Stimulated activated naive CD4-positive, alpha-beta T cell (primary cell): ENCODE data around the gene EML6.
A peak's percentile ranks its signal among the peaks of the same experiment; 100 is the strongest.

Experiments used
- DNase-seq, 6 experiments: peaks; one replicate each; lab custom pipeline; 2025; lab: John Stamatoyannopoulos, UW

EML6 gene

GRCh38 chr2:54879598-54880332, 156.3 kb downstream of the EML6 start:
- DNase-seq = no peak

GRCh38 chr2:54880428-54880827, 157.0 kb downstream of the EML6 start:
- no peak for DNase-seq

DNA sequence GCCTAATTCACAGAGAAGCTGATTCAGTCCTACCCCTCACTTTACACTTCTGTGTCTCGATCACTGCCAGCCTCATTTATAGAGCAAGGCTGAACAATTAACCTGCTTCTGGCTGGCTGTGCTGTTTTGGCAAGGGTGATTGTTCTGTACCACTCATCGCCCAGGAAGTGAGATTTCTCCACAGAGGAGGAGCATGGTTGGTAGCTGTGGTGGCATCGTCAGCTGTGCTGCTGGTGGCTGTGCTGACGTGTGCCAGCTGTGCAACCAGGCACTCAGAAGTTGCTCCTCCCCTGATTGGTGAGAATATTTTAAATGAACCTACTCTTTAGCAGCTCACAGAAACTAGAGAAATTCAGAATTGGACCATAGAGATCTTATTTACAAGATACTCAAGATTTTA, 158.3 kb downstream of the EML6 start:
- DNase-seq = no peak

DNA sequence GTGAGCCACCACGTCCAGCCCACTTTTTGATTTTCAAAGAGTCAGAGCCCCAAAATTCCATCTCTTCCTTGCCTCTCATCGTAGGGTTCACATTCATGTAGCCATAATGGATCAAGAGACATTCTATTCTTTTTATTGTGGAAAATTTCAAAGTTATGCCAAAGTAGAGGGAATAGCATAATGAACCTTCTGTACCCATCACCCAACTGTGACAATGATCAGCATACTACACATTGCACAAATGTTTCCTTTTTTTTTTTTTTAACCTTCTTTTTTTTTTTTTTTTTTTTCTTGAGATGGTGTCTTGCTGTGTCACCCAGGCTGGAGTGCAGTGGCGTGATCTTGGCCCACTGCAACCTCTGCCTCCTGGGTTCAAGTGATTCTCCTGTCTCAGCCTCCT, 162.4 kb downstream of the EML6 start:
- no peak for DNase-seq

DNA sequence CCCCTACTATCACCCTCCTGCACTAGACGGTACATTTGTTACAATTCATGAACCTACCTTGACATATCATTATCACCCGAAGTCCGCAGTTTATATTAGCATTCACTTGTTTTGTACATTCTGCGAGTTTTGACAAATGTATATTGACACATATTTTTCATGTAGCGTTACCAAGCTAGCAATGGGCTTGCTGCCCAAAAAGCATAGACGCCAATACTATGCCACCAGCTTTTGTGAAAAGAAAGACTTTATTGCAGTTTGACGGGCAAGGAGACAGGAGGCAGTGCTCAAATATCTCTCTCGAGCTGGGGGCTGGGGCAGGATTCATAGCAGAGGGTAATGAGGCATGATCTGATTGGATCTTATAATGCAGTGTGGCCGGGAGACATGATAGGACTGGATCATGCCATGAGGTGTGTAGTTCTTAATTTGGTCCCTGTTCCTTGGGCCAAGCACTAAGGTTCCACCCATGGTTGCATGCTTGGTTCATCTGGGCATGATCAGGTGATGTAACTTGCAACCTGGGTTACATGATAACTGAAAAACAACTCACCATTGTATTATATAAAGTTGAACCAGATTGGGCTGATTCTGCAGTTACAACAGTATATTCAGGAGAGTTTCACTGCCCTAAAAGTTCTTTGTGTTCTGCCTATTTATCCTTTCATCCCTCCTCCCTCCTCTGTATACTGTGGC, 164.5 kb downstream of the EML6 start:
- DNase-seq = no peak

- DNase-seq = no peak
Measured at GRCh38 chr2:54889053-54889452, 165.6 kb downstream of the EML6 start.

GRCh38 chr2:54891909-54892308, 168.4 kb downstream of the EML6 start:
- no peak for DNase-seq

DNA sequence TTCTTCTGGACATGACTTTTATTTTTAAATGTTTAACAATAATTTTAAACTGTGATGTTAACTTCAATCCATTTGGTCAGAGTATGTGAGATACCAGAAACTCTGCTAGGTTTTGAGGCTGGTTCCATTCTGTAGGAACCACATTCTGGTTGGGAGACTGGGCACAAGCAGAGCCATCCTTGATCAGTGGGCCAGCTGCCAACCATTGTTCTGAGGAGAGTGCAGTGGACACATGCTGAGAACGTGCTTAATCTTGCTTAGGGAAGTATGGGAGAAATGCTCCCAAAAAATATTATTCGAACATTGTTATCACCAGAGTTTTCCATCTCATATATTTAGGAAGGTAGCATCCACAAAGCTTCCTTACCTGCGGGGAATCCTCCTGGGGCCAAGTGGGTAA, 171.0 kb downstream of the EML6 start:
- no peak for DNase-seq

GRCh38 chr2:54895730-54896129, 172.3 kb downstream of the EML6 start:
- DNase-seq = no peak

DNA sequence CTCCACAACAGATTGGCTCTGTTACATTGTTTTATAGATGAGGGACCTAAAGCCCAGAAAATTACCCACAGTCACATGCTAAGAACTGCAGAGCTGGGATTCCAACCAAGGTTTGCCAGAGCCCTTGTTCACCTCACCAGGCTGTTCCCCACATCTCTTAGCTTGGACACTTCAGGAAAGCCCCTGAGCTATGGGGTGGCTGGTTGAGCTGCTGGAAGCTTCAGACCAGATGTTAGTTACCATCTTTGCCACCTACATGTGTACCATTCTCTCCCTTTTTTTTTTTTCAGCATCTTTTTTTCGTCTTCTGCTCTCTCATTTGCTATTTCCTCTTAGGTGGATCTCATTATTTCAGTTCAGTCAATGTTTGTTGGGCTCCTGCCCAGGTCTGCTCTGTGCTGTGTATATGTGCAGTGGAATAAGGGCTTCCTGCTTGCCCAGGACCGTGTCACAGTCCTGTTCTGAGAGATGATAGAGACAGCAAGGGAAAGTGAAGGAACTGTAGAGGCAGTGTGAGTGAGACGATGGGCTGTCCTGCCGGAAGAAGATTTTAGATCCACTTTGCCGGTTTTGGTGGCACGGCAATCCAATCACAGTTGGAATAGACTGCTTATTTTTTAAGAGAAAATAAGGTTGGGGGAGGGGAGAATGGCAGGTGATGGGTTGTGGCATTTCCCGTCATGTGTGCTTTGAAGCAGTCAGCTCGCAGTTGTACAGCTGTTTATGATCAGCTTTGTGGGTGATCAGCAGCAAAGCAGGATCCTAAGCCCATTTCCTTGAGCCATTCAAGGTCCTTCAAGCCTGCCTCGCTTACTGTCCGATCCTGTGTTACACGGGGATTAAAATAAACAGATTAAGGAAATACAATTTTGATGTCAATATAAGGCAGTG, 174.2 kb downstream of the EML6 start:
- DNase-seq = peak in 4 of 6 experiments; percentile 6 to 72 (median 63)

GRCh38 chr2:54898456-54899226, 175.2 kb downstream of the EML6 start:
- no peak for DNase-seq

DNA sequence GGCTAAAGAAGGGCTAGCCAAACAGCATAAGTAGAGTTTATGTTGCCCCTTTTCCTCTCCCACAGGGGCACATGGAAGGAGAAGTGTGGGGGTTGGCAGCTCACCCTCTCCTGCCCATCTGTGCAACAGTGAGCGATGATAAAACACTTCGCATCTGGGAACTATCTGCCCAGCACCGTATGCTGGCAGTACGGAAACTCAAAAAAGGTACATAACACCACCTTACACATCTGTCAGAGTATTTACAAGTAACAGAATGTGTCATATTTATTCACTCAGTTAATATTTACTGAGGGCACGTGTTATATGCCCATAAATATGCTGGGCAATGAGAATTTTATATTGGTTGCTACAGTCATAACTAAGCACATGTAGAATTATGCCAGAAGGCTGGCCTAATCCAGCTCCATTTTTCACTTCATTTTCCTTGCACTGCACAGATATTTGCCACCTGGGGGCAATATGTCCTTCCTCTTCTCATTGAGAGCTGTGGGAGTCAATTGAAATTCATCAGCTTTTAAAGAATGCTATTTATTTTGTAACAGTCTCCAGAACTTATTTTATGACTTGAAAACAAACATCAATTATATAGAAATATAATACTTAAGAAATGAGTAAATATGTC, 176.2 kb downstream of the EML6 start:
- peak in 2 of 6 experiments; percentile 14 to 19 for DNase-seq

DNA sequence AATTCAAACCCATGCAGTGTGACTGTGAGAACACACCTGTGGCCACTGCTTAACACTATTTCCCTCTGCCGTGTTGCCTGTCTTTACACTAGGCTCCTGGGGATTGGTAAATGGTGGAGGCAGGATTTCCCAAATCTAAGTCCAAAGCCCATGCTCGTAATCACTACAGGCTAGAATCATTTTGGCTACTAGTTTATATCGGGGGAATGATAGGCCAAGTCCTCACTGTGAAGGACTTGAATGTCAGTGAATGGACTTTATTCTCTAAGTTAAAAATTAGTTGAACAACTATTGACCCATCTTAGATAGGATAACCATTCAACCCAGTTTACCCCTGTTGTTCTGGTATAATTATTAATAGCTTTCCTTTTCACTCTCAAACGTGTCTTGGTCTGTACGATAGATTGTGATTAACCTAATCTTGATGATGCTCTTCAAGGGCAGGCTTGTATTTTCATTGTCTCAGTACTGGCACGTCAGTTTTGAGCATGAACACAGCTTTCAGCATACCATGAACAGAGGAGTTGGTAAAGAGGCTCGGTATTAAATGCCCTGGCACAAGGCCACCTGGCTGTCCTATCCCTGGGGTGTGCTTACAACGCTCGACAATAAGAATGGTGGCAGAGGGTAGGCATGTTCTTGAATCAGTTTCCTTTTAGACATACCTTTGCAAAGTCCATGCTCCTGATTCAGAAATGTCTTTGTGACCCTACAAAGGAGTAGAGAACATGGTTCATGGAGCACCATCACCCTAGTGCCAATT, 177.9 kb downstream of the EML6 start:
- DNase-seq = no peak

DNA sequence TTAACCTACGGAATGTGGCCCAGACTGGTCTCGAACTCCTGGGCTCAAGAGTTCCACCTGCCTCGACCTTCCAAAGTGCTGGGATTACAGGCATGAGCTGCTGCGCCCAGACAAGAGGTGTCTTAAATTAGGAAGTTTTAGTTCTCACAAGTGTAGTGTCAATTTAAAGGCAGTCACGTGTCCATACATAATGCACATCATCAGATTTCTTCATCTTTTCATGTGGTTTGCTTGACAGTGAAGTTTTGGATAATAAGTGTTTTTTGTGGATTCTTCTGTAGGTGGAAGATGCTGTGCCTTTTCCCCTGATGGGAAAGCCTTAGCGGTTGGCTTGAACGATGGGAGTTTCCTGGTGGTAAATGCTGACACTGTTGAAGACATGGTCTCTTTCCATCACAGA, 179.3 kb downstream of the EML6 start:
- DNase-seq = no peak

- DNase-seq = no peak
Measured at GRCh38 chr2:54903736-54904554, 180.5 kb downstream of the EML6 start.

DNA sequence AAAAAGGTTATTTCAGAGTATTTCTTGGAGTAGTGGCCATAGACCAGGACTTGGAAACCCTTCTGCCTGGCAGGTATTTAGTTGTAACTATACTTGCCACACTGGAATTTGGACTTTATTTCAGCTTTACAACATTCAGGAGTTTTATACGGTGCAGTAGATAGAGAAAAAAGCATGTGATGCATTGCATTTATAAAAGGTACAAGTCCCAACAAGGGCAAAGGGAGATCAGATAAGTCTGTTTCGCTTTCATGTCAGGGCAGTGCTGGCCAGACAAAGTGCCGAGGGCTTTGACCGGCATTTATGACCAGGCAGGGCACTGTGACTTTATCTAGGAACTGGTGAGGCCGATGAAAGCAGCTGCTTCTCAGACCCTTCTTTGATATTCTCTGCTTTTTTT, 181.4 kb downstream of the EML6 start:
- DNase-seq = no peak

- no peak for DNase-seq
Measured at GRCh38 chr2:54906716-54907115, 183.3 kb downstream of the EML6 start.

DNA sequence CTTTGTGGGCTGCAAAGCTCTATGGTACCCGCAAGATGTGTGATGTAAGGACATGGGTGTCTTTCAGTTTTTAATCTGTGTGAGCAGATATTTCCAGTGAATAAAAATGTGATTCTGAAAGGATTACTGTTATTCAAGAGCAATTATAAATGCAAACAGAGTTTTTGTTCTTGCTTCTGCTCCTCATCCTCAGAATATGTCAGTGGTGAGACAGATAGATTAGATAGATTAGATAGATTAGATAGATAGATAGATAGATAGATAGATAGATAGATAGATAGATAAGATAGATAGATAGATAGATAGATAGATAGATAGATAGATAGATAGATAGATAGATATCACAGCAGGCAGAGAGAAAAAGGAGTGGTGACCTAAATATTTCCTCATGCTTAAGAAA, 184.2 kb downstream of the EML6 start:
- DNase-seq = no peak

GRCh38 chr2:54908591-54908990, 185.1 kb downstream of the EML6 start:
- no peak for DNase-seq

GRCh38 chr2:54909001-54909400, 185.5 kb downstream of the EML6 start:
- no peak for DNase-seq
